HepG2 (cell line): ENCODE results near the gene MEF2B. TPM values are rescaled to one million over a fixed set of nuclear protein-coding genes. Genes with fewer than 3 reads are reported as not detected.
"Not testable (repeated sequence)": the region's sequence is repeated elsewhere in the genome, so short reads cannot be mapped to it uniquely, and the experiment has no call there.

ENCODE experiments used
- ATAC-seq: fragments of 200-7000 bp; cut with Tn5 transposase; 3 replicates; pipeline ENCODE4 v1.9.1; 2020; ENCODE audit warnings: mild to moderate bottlenecking, moderate library complexity
- BruUV-seq: library from RNA; stranded (reverse); fragments of 400-500 nt; replicated peaks from 2 replicates; lab custom pipeline; 2021; lab: Mats Ljungman, UMichigan
- CTCF ChIA-PET: fragments of 300-600 bp; formaldehyde crosslinking; extraction: SDS; loops from one replicate; lab custom pipeline; 2021; ENCODE audit warnings: low total read pairs, inconsistent platforms, low intra/inter-chr PET ratio; lab: Yijun Ruan, JAX
- POLR2A ChIA-PET: fragments of 350-600 bp; sonication (Branson Sonifier 250); formaldehyde crosslinking; loops from one replicate; lab custom pipeline; 2020; ENCODE audit warnings: antibody characterized with exemption, inconsistent platforms; lab: Yijun Ruan, JAX
- DNase-seq: peaks from one replicate; pipeline ENCODE4 v3.0.0-alpha.2; 2015; ENCODE audit warnings: low spot score
- FAIRE-seq: peaks from 3 replicates; lab custom pipeline; 2011; peaks lifted over from hg19 to GRCh38; lab: Jason Lieb, UNC
- H2AFZ ChIP-seq: one replicate; pipeline ENCODE4 v1.6.1; 2011; ENCODE audit warnings: low read length, inconsistent platforms
- H3K27ac ChIP-seq: fragments of 300-600 bp; 3 replicates; pipeline ENCODE4 v1.8.0; 2011; ENCODE audit warnings: mixed run types, mild to moderate bottlenecking, mixed read lengths, low read length, inconsistent platforms; ENCODE audit not compliant: insufficient read depth; ENCODE audit errors: extremely low read length
- H3K27me3 ChIP-seq, 2 experiments: fragments of 200-600 bp in 1 of 2; 2 replicates in 1 of 2; 3 replicates in 1 of 2; pipeline versions ENCODE4 v1.6.0 to v1.8.0; 2011; ENCODE audit warnings: low read length in 2 of 2, mild to moderate bottlenecking in 2 of 2, moderate library complexity in 2 of 2, inconsistent platforms in 1 of 2; ENCODE audit not compliant: insufficient read depth in 2 of 2, control insufficient read depth in 1 of 2
- H3K36me3 ChIP-seq, 2 experiments: fragments of 200-600 bp in 1 of 2; replicated peaks in 1 of 2; 2 replicates in 1 of 2; 3 replicates in 1 of 2; pipeline versions ENCODE4 v1.5.1 to v1.8.0; 2011; ENCODE audit warnings: low read length in 2 of 2, inconsistent platforms in 1 of 2; ENCODE audit not compliant: insufficient read depth in 2 of 2, control insufficient read depth in 1 of 2
- H3K4me1 ChIP-seq: 2 replicates; pipeline ENCODE4 v1.5.1; 2012; ENCODE audit warnings: low read length, inconsistent platforms; ENCODE audit not compliant: insufficient read depth
- H3K4me2 ChIP-seq: 2 replicates; pipeline ENCODE4 v1.6.0; 2011; ENCODE audit warnings: low read depth, low read length, inconsistent platforms
- H3K4me3 ChIP-seq, 3 experiments: fragments of 200-600 bp in 1 of 3; sonication (generic), shearing (Covaris generic) in 1 of 3; replicated peaks in 1 of 3; 2 replicates each; pipeline ENCODE4 v1.5.1; 2011 to 2016; ENCODE audit warnings: low read length in 3 of 3, inconsistent platforms in 2 of 3, low read depth in 2 of 3, mild to moderate bottlenecking in 2 of 3, control low read depth in 1 of 3, mixed read lengths in 1 of 3; ENCODE audit not compliant: insufficient read depth in 1 of 3
- H3K79me2 ChIP-seq: one replicate; pipeline ENCODE4 v1.6.1; 2011; ENCODE audit warnings: low read length, inconsistent platforms; ENCODE audit not compliant: insufficient read depth
- H3K9ac ChIP-seq: 2 replicates; pipeline ENCODE4 v1.6.0; 2011; ENCODE audit warnings: mild to moderate bottlenecking, low read depth, low read length, inconsistent platforms; ENCODE audit not compliant: insufficient read depth
- H3K9me3 ChIP-seq: 2 replicates; pipeline ENCODE4 v1.5.1; 2012; ENCODE audit warnings: mild to moderate bottlenecking, low read length
- H4K20me1 ChIP-seq: 2 replicates; pipeline ENCODE4 v1.6.0; 2011; ENCODE audit warnings: inconsistent platforms, mild to moderate bottlenecking, low read length, moderate library complexity; ENCODE audit not compliant: insufficient read depth
- AGO2 ChIP-seq: fragments of 200-400 bp; formaldehyde crosslinking; optimal IDR thresholded peaks from 2 replicates; pipeline ENCODE3; 2017; ENCODE audit warnings: mild to moderate bottlenecking, low read depth, low read length, moderate library complexity
- RBM22 ChIP-seq: fragments of 200-400 bp; formaldehyde crosslinking; optimal IDR thresholded peaks from 2 replicates; pipeline ENCODE3; 2017; ENCODE audit warnings: mild to moderate bottlenecking, low read length, moderate library complexity
- ZKSCAN5 ChIP-seq: sonication (generic); formaldehyde crosslinking; IDR thresholded peaks from 2 replicates; pipeline ENCODE4 v1.5.1; 2020; ENCODE audit warnings: mild to moderate bottlenecking, missing genetic modification reagents
- ZNF121 ChIP-seq: sonication (generic); formaldehyde crosslinking; IDR thresholded peaks from 2 replicates; pipeline ENCODE4 v1.5.0; 2020; ENCODE audit warnings: mild to moderate bottlenecking, missing genetic modification reagents
- ZNF777 ChIP-seq: sonication (generic); formaldehyde crosslinking; IDR thresholded peaks from 2 replicates; pipeline ENCODE4 v1.4.0; 2020; ENCODE audit warnings: missing genetic modification reagents
- ZNF850 ChIP-seq: sonication (generic); formaldehyde crosslinking; conservative IDR thresholded peaks from 2 replicates; pipeline ENCODE4 v1.9.0; 2021; ENCODE audit warnings: mild to moderate bottlenecking, missing genetic modification reagents
- WGBS: methylation state at CpG from one replicate; pipeline ENCODE4 v1.1.6; 2017; ENCODE audit warnings: low lambda C conversion rate; 5-methylcytosine and 5-hydroxymethylcytosine counted together
- in situ Hi-C: cut with HindIII; loops from 2 replicates; pipeline ENCODE4 v1.10.0; 2017; ENCODE audit warnings: low pct_unique_long_range_greater_than_20kb; ENCODE audit not compliant: extremely low pct_ligation_motif_present
- intact Hi-C: fragments of 100-400 bp; cut with micrococcal nuclease; formaldehyde crosslinking; loops from one replicate; pipeline ENCODE4 v1.10.0; 2022; ENCODE audit not compliant: unreplicated experiment
- polyA plus RNA-seq, 8 experiments: library from polyadenylated mRNA; depleted of rRNA in 3 of 8; stranded (reverse) in 7 of 8; unstranded in 1 of 8; fragments of >200 nt; fragmentation: Illumina TruSeq in 4 of 8; extraction: Trizol in 4 of 8; gene quantifications; 2 replicates each; pipeline versions ENCODE4 v1.2.1 to v1.2.3, GENCODE V29; 2011 to 2016; ENCODE audit warnings: low read depth in 4 of 8, missing spikeins in 1 of 8, mixed read lengths in 1 of 8; ENCODE audit not compliant: insufficient read depth in 1 of 8
- total RNA-seq, 5 experiments: library from RNA; depleted of rRNA; stranded (reverse); fragments of >200 nt; fragmentation: Illumina TruSeq; extraction: Trizol; gene quantifications; 2 replicates each; pipeline ENCODE4 v1.2.3, GENCODE V29; 2016; ENCODE audit warnings: low read depth in 1 of 5
- TF ChIP-seq, protein P1 (sequence below): sonication (generic); formaldehyde crosslinking; IDR thresholded peaks from 2 replicates; pipeline ENCODE4 v1.4.0; 2020; ENCODE audit warnings: missing genetic modification reagents

MEF2B gene
- total and polyA plus RNA-seq, 2 of the 13 experiments (the other 11 are each of a cell fraction or from before 2014, with no cell fraction given): 1.2 to 1.7 TPM

DNA sequence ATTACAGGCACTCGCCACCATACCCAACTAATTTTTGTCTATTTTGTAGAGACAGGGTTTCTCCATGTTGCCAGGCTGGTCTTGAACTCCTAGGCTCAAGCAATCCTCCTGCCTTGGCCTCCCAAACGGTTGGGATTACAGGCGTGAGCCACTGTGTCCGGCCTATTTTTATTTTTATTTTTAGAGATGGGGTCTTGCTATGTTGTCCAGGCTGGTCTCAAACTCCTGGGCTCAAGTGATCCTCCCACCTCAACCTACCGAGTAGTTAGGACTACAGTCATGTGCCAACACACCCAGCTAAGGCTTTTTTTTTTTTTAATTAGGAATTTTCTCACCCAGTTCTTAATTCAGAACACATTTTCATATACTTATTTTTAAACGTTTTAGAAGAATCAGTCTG, 34.4 kb downstream of the MEF2B start:
- H3K4me2 ChIP-seq, H3K27me3 ChIP-seq, H4K20me1 ChIP-seq, ATAC-seq, H3K9ac ChIP-seq, BruUV-seq, POLR2A ChIA-PET, H3K27ac ChIP-seq, H3K36me3 ChIP-seq, CTCF ChIA-PET, DNase-seq, H2AFZ ChIP-seq, H3K4me3 ChIP-seq, FAIRE-seq, H3K79me2 ChIP-seq: not testable (repeated sequence)
- WGBS: 96% methylated on average over 6 of the region's 6 CpGs
- TF ChIP-seq ZNF121 (CRISPR knock-in tag): peak; percentile 61; the same call in 1 of the 2 replicates
- in situ Hi-C loops (loop anchor here (5.0 kb wide), 1 partner anchor 83 kb away; no protein-coding TSS in a partner anchor), intact Hi-C loops (loop anchor here (5.0 kb wide), 2 partner anchors 37 to 38 kb away; partner anchors contain the start of gene MEF2B)
- H3K4me1 ChIP-seq: peaks cover 14% of the 10 kb centered on the region
- peaks cover 13% of the 10 kb centered on the region for H3K9me3 ChIP-seq

DNA sequence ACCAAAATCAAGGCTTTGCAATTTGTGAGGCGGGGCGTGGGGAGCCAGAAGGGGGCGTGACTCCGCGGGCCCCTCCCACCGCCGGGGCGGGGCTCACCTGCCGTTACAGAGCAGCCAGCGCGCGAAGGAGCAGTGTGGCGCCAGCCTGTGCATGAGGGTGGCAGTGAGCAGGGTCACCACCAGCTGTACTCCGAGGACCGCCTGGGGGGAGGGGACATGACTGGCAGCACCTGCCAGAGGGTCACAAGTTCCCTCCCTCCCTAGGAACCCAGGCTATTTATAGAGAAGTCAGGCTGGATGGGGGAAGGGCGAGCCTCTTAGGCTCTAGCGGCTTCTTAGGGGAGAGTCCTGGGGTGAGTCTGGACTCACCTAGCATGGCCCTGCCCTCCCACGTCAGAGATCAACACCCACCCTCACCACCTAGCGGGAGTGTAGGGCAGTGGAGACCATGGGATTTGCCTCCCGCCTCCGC, 35.3 kb downstream of the MEF2B start:
- ChIA-PET POLR2A (no interaction called here), CTCF (no interaction called here)
- intact Hi-C loops: loop anchor here (5.0 kb wide), 2 partner anchors 37 to 38 kb away; partner anchors contain the start of gene MEF2B
- Histone ChIP-seq H2AFZ (no peak overlapping the region), H4K20me1 (no peaks in the 10 kb centered on the region), H3K4me1 (peaks cover 14% of the 10 kb centered on the region), H3K27me3 (no peaks in the 10 kb centered on the region), H3K36me3 (0 out of 5 replicates have a peak, but pooled peaks cover 2 to 4% of the 10 kb centered on the region in 2 experiments), H3K9ac (no peak overlapping the region), H3K4me2 (no peak overlapping the region), H3K79me2 (peaks cover 5% of the 10 kb centered on the region), H3K9me3 (peaks cover 13% of the 10 kb centered on the region), H3K27ac (no peak overlapping the region), H3K4me3 (no peak overlapping the region)
- no peak for ATAC-seq
- no peak for DNase-seq
- TF ChIP-seq AGO2 (peak; percentile 28), RBM22 (no peak), ZKSCAN5 (CRISPR knock-in tag) (no peak), ZNF777 (no peak), ZNF850 (CRISPR knock-in tag) (no peak)
- TF ChIP-seq, protein P1, sequence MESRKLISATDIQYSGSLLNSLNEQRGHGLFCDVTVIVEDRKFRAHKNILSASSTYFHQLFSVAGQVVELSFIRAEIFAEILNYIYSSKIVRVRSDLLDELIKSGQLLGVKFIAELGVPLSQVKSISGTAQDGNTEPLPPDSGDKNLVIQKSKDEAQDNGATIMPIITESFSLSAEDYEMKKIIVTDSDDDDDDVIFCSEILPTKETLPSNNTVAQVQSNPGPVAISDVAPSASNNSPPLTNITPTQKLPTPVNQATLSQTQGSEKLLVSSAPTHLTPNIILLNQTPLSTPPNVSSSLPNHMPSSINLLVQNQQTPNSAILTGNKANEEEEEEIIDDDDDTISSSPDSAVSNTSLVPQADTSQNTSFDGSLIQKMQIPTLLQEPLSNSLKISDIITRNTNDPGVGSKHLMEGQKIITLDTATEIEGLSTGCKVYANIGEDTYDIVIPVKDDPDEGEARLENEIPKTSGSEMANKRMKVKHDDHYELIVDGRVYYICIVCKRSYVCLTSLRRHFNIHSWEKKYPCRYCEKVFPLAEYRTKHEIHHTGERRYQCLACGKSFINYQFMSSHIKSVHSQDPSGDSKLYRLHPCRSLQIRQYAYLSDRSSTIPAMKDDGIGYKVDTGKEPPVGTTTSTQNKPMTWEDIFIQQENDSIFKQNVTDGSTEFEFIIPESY: peak; percentile 53
- no TSS peak for BruUV-seq
- WGBS: 96% methylated on average over 17 of the region's 21 CpGs
- FAIRE-seq: no peak
- in situ Hi-C loops: loop anchor here (5.0 kb wide), 1 partner anchor 82 kb away; no protein-coding TSS in a partner anchor
